HepG2 (cell line): ENCODE results near the gene LTBR. TPM values are rescaled to one million over a fixed set of nuclear protein-coding genes. Genes with fewer than 3 reads are reported as not detected.
A peak's percentile ranks its signal among the peaks of the same experiment; 100 is the strongest.

Experiments
- ARNTL ChIP-seq: sonication (generic); formaldehyde crosslinking; IDR thresholded peaks from 2 replicates; pipeline ENCODE4 v1.4.0; 2020; ENCODE audit warnings: mild to moderate bottlenecking, missing genetic modification reagents
- BRD4 ChIP-seq: sonication (generic); formaldehyde crosslinking; IDR thresholded peaks from 2 replicates; pipeline ENCODE4 v1.4.0; 2020; ENCODE audit warnings: missing genetic modification reagents
- DMAP1 ChIP-seq: IDR thresholded peaks from 2 replicates; pipeline ENCODE4 v1.6.1; 2016
- FOXA3 ChIP-seq: IDR thresholded peaks from 2 replicates; pipeline ENCODE4 v1.6.1; 2016; ENCODE audit warnings: missing genetic modification reagents, missing compliant biosample characterization
- FOXK2 ChIP-seq: fragments of 450-650 bp; IDR thresholded peaks from 2 replicates; pipeline ENCODE4 v1.6.1; 2016
- GABPB1 ChIP-seq: IDR thresholded peaks from 2 replicates; pipeline ENCODE4 v1.6.1; 2016; ENCODE audit warnings: mild to moderate bottlenecking, missing genetic modification reagents, moderate library complexity, missing compliant biosample characterization
- GRHL1 ChIP-seq: sonication (generic); formaldehyde crosslinking; conservative IDR thresholded peaks from 2 replicates; pipeline ENCODE4 v1.8.0; 2022; ENCODE audit warnings: missing genetic modification reagents
- HNF4G ChIP-seq, 2 experiments: sonication (generic) in 1 of 2; formaldehyde crosslinking in 1 of 2; IDR thresholded peaks; 2 replicates each; pipeline versions ENCODE4 v1.4.0 to v1.6.1; 2011 to 2020; ENCODE audit warnings: borderline replicate concordance in 2 of 2, low read depth in 2 of 2, mild to moderate bottlenecking in 2 of 2, low read length in 1 of 2, missing genetic modification reagents in 1 of 2, moderate library complexity in 1 of 2
- JDP2 ChIP-seq: sonication (generic); formaldehyde crosslinking; IDR thresholded peaks from 2 replicates; pipeline ENCODE4 v1.8.1; 2022; ENCODE audit warnings: missing genetic modification reagents, borderline replicate concordance
- JUN ChIP-seq: sonication (generic); formaldehyde crosslinking; IDR thresholded peaks from 2 replicates; pipeline ENCODE4 v1.4.0; 2020; ENCODE audit warnings: mild to moderate bottlenecking, missing genetic modification reagents
- KLF12 ChIP-seq: sonication (generic); formaldehyde crosslinking; IDR thresholded peaks from 2 replicates; pipeline ENCODE4 v1.4.0; 2020; ENCODE audit warnings: missing genetic modification reagents, borderline replicate concordance
- NFE2 ChIP-seq: sonication (generic); formaldehyde crosslinking; IDR thresholded peaks from 2 replicates; pipeline ENCODE4 v1.4.0; 2020; ENCODE audit warnings: missing genetic modification reagents
- NPAS2 ChIP-seq: sonication (generic); formaldehyde crosslinking; IDR thresholded peaks from 2 replicates; pipeline ENCODE4 v1.8.0; 2022; ENCODE audit warnings: mild to moderate bottlenecking, missing genetic modification reagents, borderline replicate concordance
- RFX3 ChIP-seq: IDR thresholded peaks from 2 replicates; pipeline ENCODE4 v1.6.1; 2016; ENCODE audit warnings: missing biosample characterization, missing genetic modification reagents
- THAP11 ChIP-seq: IDR thresholded peaks from 2 replicates; pipeline ENCODE4 v1.6.1; 2016; ENCODE audit warnings: missing biosample characterization, missing genetic modification reagents
- ZFP62 ChIP-seq: sonication (generic); formaldehyde crosslinking; IDR thresholded peaks from 2 replicates; pipeline ENCODE4 v1.4.0; 2020; ENCODE audit warnings: missing genetic modification reagents
- ZNF24 ChIP-seq: fragments of 450-650 bp; IDR thresholded peaks from 2 replicates; pipeline ENCODE4 v1.6.1; 2017; ENCODE audit warnings: antibody characterized with exemption, mild to moderate bottlenecking
- ZNF350 ChIP-seq: sonication (generic); formaldehyde crosslinking; IDR thresholded peaks from 2 replicates; pipeline ENCODE4 v1.4.0; 2020; ENCODE audit warnings: mild to moderate bottlenecking, low read depth, missing genetic modification reagents, borderline replicate concordance
- polyA plus RNA-seq, 8 experiments: library from polyadenylated mRNA; depleted of rRNA in 3 of 8; stranded (reverse) in 7 of 8; unstranded in 1 of 8; fragments of >200 nt; fragmentation: Illumina TruSeq in 4 of 8; extraction: Trizol in 4 of 8; gene quantifications; 2 replicates each; pipeline versions ENCODE4 v1.2.1 to v1.2.3, GENCODE V29; 2011 to 2016; ENCODE audit warnings: low read depth in 4 of 8, missing spikeins in 1 of 8, mixed read lengths in 1 of 8; ENCODE audit not compliant: insufficient read depth in 1 of 8
- total RNA-seq, 5 experiments: library from RNA; depleted of rRNA; stranded (reverse); fragments of >200 nt; fragmentation: Illumina TruSeq; extraction: Trizol; gene quantifications; 2 replicates each; pipeline ENCODE4 v1.2.3, GENCODE V29; 2016; ENCODE audit warnings: low read depth in 1 of 5
- TF ChIP-seq, protein P1 (sequence below): sonication (generic); formaldehyde crosslinking; IDR thresholded peaks from 2 replicates; pipeline ENCODE4 v1.4.0; 2020; ENCODE audit warnings: mild to moderate bottlenecking, missing genetic modification reagents, borderline replicate concordance
- TF ChIP-seq, protein P2 (sequence below): sonication (generic); formaldehyde crosslinking; IDR thresholded peaks from 2 replicates; pipeline ENCODE4 v1.9.0; 2021; ENCODE audit warnings: missing genetic modification reagents, mild to moderate bottlenecking, borderline replicate concordance
- TF ChIP-seq, protein P3 (sequence below): sonication (generic); formaldehyde crosslinking; IDR thresholded peaks from 2 replicates; pipeline ENCODE4 v1.8.0; 2023; ENCODE audit warnings: mild to moderate bottlenecking, missing genetic modification reagents
- TF ChIP-seq, protein P4 (sequence below): sonication (generic); formaldehyde crosslinking; IDR thresholded peaks from 2 replicates; pipeline ENCODE4 v1.8.0; 2022; ENCODE audit warnings: missing genetic modification reagents, mild to moderate bottlenecking, moderate library complexity, borderline replicate concordance

Gene LTBR
- total and polyA plus RNA-seq, 2 of the 13 experiments (the other 11 are each of a cell fraction or from before 2014, with no cell fraction given) = 31.4 to 34.8 TPM

GRCh38 chr12:6341417-6342139, 42.4 kb upstream of the LTBR start, which contains the start of gene TNFRSF1A (continued):
- TF ChIP-seq RFX3 (CRISPR knock-in tag) = no peak
- TF ChIP-seq JUN (CRISPR knock-in tag) = no peak
- TF ChIP-seq, protein P1, sequence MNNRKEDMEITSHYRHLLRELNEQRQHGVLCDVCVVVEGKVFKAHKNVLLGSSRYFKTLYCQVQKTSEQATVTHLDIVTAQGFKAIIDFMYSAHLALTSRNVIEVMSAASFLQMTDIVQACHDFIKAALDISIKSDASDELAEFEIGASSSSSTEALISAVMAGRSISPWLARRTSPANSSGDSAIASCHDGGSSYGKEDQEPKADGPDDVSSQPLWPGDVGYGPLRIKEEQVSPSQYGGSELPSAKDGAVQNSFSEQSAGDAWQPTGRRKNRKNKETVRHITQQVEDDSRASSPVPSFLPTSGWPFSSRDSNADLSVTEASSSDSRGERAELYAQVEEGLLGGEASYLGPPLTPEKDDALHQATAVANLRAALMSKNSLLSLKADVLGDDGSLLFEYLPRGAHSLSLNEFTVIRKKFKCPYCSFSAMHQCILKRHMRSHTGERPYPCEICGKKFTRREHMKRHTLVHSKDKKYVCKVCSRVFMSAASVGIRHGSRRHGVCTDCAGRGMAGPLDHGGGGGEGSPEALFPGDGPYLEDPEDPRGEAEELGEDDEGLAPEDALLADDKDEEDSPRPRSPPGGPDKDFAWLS = no peak
- peak; percentile 21; the same call in 1 of the 2 replicates for TF ChIP-seq FOXA3 (CRISPR knock-in tag)
- TF ChIP-seq, protein P2, sequence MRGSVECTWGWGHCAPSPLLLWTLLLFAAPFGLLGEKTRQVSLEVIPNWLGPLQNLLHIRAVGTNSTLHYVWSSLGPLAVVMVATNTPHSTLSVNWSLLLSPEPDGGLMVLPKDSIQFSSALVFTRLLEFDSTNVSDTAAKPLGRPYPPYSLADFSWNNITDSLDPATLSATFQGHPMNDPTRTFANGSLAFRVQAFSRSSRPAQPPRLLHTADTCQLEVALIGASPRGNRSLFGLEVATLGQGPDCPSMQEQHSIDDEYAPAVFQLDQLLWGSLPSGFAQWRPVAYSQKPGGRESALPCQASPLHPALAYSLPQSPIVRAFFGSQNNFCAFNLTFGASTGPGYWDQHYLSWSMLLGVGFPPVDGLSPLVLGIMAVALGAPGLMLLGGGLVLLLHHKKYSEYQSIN (CRISPR knock-in tag) = no peak
- TF ChIP-seq, protein P3, sequence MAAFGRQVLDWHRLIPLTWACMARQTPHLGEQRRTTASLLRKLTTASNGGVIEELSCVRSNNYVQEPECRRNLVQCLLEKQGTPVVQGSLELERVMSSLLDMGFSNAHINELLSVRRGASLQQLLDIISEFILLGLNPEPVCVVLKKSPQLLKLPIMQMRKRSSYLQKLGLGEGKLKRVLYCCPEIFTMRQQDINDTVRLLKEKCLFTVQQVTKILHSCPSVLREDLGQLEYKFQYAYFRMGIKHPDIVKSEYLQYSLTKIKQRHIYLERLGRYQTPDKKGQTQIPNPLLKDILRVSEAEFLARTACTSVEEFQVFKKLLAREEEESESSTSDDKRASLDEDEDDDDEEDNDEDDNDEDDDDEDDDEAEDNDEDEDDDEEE (CRISPR knock-in tag) = peak; percentile 59; the same call in 1 of the 2 replicates
- no peak for TF ChIP-seq ZFP62 (CRISPR knock-in tag)
- TF ChIP-seq JDP2 (CRISPR knock-in tag) = no peak; the same call in 1 of the 2 replicates
- TF ChIP-seq NPAS2 (CRISPR knock-in tag) = no peak
- TF ChIP-seq ZNF24 = no peak
- TF ChIP-seq KLF12 = no peak
- TF ChIP-seq, protein P4, sequence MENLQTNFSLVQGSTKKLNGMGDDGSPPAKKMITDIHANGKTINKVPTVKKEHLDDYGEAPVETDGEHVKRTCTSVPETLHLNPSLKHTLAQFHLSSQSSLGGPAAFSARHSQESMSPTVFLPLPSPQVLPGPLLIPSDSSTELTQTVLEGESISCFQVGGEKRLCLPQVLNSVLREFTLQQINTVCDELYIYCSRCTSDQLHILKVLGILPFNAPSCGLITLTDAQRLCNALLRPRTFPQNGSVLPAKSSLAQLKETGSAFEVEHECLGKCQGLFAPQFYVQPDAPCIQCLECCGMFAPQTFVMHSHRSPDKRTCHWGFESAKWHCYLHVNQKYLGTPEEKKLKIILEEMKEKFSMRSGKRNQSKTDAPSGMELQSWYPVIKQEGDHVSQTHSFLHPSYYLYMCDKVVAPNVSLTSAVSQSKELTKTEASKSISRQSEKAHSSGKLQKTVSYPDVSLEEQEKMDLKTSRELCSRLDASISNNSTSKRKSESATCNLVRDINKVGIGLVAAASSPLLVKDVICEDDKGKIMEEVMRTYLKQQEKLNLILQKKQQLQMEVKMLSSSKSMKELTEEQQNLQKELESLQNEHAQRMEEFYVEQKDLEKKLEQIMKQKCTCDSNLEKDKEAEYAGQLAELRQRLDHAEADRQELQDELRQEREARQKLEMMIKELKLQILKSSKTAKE (CRISPR knock-in tag) = peak; percentile 37; the same call in 1 of the 2 replicates
- TF ChIP-seq DMAP1 (CRISPR knock-in tag) = 0 out of 2 replicates have a peak, but pooled peaks have one; percentile 25
- TF ChIP-seq ARNTL (CRISPR knock-in tag) = no peak
- no peak for TF ChIP-seq NFE2 (CRISPR knock-in tag)
- peak; percentile 54 for TF ChIP-seq GABPB1 (CRISPR knock-in tag)
- no peak for TF ChIP-seq FOXK2
- peak; percentile 50; the same call in 1 of the 2 replicates for TF ChIP-seq ZNF350 (CRISPR knock-in tag)
- peak; percentile 57; the same call in 1 of the 2 replicates for TF ChIP-seq THAP11
- no peak; the same call in 1 of the 2 replicates for TF ChIP-seq HNF4G (IDR thresholded peaks at IDR 0.05; ENCODE audit: borderline replicate concordance, low read depth, low read length)
- TF ChIP-seq HNF4G (CRISPR knock-in tag; IDR thresholded peaks at IDR 0.05; ENCODE audit: borderline replicate concordance, low read depth) = no peak
- no peak for TF ChIP-seq BRD4 (CRISPR knock-in tag)
- no peak for TF ChIP-seq GRHL1
